ENCODE results near the gene CDH23. TPM values are rescaled to one million over a fixed set of nuclear protein-coding genes. Genes with fewer than 3 reads are reported as not detected.

Gene CDH23
- total RNA-seq, 3 donors from 2014 or later = 1.8 to 3.6 (median 3.0) TPM

DNA sequence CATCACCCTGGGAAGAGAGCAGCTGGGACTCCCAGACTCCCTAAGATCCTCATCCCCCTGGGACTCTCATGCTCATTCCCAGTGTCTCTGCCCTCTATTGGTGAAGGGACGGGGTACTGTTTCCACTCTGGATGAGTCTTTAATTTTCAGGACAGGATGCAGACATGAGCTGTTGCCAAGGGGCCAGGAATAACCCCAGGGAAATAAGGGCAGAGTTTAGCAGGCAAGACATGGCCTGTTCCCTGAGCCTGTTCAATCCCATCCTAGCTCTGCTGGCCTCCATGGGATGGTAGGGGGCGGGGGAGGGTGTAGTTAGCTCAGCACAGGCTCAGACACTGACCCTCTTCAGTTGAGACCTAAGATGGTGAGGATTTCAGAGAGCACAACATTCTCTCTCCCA, 308.9 kb downstream of the CDH23 start:
- intact Hi-C loops (cut with DNase I, micrococcal nuclease) = loop anchor here (10.0 kb wide), 2 partner anchors 321 to 391 kb away; partner anchors contain the start of gene SLC29A3 (in 2 of the 2)
- H3K36me3 ChIP-seq (ENCODE audit: low read depth) = no peaks in the 10 kb centered on the region
- DNase-seq (no peak), ATAC-seq (no peak)
- H3K9me3 ChIP-seq = no peaks in the 10 kb centered on the region
- peaks cover 6% of the 10 kb centered on the region for H3K4me1 ChIP-seq (ENCODE audit: low read depth)
- TF ChIP-seq, protein P1, sequence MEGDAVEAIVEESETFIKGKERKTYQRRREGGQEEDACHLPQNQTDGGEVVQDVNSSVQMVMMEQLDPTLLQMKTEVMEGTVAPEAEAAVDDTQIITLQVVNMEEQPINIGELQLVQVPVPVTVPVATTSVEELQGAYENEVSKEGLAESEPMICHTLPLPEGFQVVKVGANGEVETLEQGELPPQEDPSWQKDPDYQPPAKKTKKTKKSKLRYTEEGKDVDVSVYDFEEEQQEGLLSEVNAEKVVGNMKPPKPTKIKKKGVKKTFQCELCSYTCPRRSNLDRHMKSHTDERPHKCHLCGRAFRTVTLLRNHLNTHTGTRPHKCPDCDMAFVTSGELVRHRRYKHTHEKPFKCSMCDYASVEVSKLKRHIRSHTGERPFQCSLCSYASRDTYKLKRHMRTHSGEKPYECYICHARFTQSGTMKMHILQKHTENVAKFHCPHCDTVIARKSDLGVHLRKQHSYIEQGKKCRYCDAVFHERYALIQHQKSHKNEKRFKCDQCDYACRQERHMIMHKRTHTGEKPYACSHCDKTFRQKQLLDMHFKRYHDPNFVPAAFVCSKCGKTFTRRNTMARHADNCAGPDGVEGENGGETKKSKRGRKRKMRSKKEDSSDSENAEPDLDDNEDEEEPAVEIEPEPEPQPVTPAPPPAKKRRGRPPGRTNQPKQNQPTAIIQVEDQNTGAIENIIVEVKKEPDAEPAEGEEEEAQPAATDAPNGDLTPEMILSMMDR (IDR thresholded peaks at IDR 0.05) = no peak
- no peak overlapping the region for H3K4me3 ChIP-seq

DNA sequence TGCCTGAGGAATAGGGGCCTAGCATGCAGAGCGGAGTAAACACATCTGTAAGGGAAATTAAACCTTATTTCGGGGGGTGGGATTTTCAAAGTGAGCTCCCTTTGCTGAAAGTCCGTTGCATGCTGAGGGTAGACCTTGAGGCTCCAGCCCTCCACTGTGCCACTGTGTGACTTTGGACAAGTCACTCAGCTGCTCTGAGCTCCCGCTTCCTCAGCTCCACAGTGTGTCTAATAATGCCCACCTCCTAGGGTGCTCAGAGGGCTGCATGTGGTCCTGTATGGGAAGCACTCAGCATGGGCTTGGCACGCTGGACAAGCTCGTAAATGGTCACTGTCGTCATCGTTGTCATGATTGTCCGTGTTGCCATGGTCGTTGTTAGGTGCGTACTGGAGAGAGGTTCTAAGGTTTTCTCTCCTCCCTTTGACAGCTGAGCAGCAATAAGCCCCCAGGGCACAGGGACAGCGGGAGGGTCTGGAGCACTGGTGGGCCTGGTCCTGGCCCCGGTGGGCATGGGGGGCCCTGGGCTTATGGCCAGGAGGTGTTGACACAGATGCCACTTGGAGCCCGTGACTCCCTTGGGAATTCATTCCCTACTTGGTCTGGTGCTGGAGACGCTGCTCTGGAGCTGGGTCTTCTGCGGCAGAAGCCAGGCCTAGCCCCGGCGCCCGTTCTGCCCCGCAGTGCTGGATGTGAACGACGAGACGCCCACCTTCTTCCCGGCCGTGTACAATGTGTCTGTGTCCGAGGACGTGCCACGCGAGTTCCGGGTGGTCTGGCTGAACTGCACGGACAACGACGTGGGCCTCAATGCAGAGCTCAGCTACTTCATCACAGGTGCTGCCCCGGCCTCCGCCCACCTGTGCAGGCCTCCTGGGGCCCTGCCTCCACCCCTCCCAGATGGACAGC, 309.7 kb downstream of the CDH23 start:
- Histone ChIP-seq H3K36me3 (ENCODE audit: low read depth) (no peaks in the 10 kb centered on the region), H3K4me3 (no peak overlapping the region), H3K4me1 (ENCODE audit: low read depth) (peaks cover 6% of the 10 kb centered on the region), H3K9me3 (no peaks in the 10 kb centered on the region)
- DNase-seq (no peak), ATAC-seq (no peak)
- intact Hi-C loops (cut with DNase I, micrococcal nuclease) = loop anchor here (10.0 kb wide), 2 partner anchors 322 to 392 kb away; partner anchors contain the start of gene SLC29A3 (in 2 of the 2)
- TF ChIP-seq, protein P1 (IDR thresholded peaks at IDR 0.05) = no peak

DNA sequence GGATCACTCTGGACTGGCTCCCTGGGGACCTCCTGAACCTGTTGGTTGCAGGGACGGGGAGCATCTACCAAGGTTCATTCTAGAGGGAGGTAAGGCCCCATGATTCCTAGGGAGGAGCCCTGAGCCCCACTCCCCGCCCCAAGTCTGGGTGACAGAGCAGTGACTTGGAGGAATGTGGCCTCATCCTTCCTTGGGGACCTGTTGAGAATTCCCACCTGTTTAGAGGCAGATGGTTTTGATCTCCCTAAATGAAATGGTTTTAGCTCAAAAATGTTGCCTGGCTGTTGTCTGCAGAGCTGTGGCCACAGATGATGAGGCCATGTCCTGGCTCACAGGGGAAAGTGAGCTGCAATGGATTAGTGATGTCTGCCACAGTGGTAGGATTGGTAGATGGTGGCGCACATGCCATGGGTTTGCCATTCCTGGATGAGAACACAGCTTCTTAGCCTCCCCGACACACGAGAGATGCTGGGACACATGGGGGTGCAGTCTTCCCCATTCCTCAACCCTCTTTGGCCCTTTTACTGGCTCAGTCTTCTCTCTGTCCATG, 310.6 kb downstream of the CDH23 start:
- no peak overlapping the region for H3K4me3 ChIP-seq
- intact Hi-C loops (cut with DNase I, micrococcal nuclease) = loop anchor here (10.0 kb wide), 2 partner anchors 323 to 393 kb away; partner anchors contain the start of gene SLC29A3 (in 2 of the 2)
- TF ChIP-seq, protein P1 (IDR thresholded peaks at IDR 0.05) = no peak
- DNase-seq = no peak
- H3K9me3 ChIP-seq = no peaks in the 10 kb centered on the region
- H3K4me1 ChIP-seq (ENCODE audit: low read depth) = peaks cover 6% of the 10 kb centered on the region
- no peak for ATAC-seq
- H3K36me3 ChIP-seq (ENCODE audit: low read depth) = no peaks in the 10 kb centered on the region

DNA sequence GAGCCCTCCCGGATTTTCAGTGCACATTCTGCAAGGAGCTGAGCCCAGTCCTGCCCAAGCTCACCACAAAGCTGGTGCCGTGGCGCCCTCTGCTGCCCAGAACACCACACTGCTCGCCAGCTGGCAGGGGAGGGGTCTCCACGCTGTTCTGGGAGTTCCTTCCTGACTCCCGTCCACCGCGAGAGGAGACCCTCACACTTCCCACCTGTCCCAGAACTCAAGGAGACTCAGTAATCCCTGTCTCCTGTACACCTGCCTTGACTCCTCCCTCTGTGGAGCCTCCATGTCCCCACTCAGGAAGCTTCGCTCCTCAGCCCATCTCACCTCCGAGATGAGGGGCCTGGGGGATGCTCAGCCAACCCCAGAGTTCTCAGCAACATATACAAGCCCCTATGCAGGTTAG, 311.6 kb downstream of the CDH23 start:
- intact Hi-C loops (cut with DNase I, micrococcal nuclease) = loop anchor here (10.0 kb wide), 2 partner anchors 324 to 394 kb away; partner anchors contain the start of gene SLC29A3 (in 2 of the 2)
- Histone ChIP-seq H3K9me3 (no peaks in the 10 kb centered on the region), H3K4me3 (no peak overlapping the region), H3K36me3 (ENCODE audit: low read depth) (no peaks in the 10 kb centered on the region), H3K4me1 (ENCODE audit: low read depth) (peaks cover 6% of the 10 kb centered on the region)
- ATAC-seq (peak; percentile 66), DNase-seq (peak in 2 of 3 donors; percentile 73 to 77)
- TF ChIP-seq, protein P1 (IDR thresholded peaks at IDR 0.05) = peak; percentile 80

DNA sequence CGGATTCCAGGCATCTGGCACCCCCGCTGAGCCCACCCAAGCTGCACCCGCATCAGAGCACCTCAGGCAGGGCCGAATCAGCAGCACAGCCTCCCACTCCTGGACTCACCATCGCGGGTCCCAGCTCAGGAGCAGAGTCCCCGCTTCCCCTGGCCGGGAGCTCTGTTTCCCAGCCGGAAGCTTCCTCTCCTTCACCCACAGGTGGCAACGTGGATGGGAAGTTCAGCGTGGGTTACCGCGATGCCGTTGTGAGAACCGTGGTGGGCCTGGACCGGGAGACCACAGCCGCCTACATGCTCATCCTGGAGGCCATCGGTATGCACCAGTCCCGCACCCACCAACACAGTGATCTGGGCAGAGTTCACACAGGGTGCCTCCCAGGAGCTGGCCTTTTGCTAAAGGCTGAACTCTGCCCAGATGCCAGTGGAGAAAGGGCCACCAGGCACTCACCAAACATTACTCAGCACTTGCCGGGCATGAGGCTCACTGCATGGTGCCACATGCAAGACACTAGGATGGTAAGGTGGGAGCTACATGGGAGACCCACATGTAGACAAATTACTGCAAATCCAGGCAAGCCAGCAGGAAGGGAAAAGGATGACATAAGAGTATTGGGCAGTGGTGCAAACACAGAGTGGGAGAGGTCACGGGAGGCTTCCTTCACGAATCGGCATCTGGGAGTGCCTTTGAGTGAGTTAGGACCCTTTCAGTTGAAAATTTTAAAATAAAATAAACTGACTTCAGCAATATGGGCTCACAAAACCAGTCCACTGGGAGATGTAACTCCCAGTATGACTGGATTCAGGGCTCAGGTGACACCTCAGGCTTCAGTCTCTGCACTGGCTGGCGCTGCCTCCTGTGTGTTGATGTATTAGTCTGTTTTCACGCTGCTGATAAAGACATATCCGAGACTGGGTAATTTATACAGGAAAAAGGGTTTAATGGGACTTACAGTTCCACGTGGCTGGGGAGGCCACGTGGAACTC, 312.5 kb downstream of the CDH23 start:
- DNase-seq (no peak), ATAC-seq (peak; percentile 28)
- Histone ChIP-seq H3K36me3 (ENCODE audit: low read depth) (no peaks in the 10 kb centered on the region), H3K4me1 (ENCODE audit: low read depth) (peaks cover 14% of the 10 kb centered on the region), H3K4me3 (no peak overlapping the region), H3K9me3 (no peaks in the 10 kb centered on the region)
- TF ChIP-seq, protein P1 (IDR thresholded peaks at IDR 0.05) = no peak
- intact Hi-C loops (cut with DNase I, micrococcal nuclease) = loop anchor here (10.0 kb wide), 2 partner anchors 324 to 394 kb away; partner anchors contain the start of gene SLC29A3 (in 2 of the 2)
